Vagina (tissue), 2 donors: ENCODE measurements around the gene DENND4A. TPM values are rescaled to one million over a fixed set of nuclear protein-coding genes. Genes with fewer than 3 reads are reported as not detected.

Experiments used
- DNase-seq, 2 donors: peaks; one replicate each; pipeline ENCODE4 v3.0.0-alpha.2; 2017; ENCODE audit errors: extremely low spot score in 2 of 2
- H3K27ac ChIP-seq: fragments of 200-600 bp; sonication (generic); one replicate; pipeline ENCODE4 v1.5.1; 2019
- H3K27me3 ChIP-seq: fragments of 200-600 bp; sonication (generic); one replicate; pipeline ENCODE4 v1.5.1; 2019
- H3K36me3 ChIP-seq, 2 donors: fragments of 200-600 bp; sonication (generic); one replicate each; pipeline ENCODE4 v1.5.1; 2017 to 2019
- H3K4me1 ChIP-seq: fragments of 200-600 bp; sonication (generic); one replicate; pipeline ENCODE4 v1.5.1; 2019
- H3K4me3 ChIP-seq, 2 donors: fragments of 200-600 bp; sonication (generic); 1 replicate in 1 of 2; 2 replicates in 1 of 2; pipeline ENCODE4 v1.5.1; 2016 to 2019
- H3K9me3 ChIP-seq: fragments of 200-600 bp; sonication (generic); one replicate; pipeline ENCODE4 v1.5.1; 2019
- CTCF ChIP-seq, 3 experiments: fragments of 450-650 bp in 2 of 3; fragments of 200-600 bp in 1 of 3; sonication (generic) in 1 of 3; IDR thresholded peaks; one replicate each; pipeline ENCODE4 v1.5.1; 2017 to 2019; ENCODE audit warnings: antibody characterized with exemption in 3 of 3, mild to moderate bottlenecking in 2 of 3, moderate library complexity in 2 of 3
- POLR2A ChIP-seq, 2 donors: fragments of 450-650 bp; IDR thresholded peaks; one replicate each; pipeline ENCODE4 v1.6.1; 2017; ENCODE audit warnings: antibody characterized with exemption in 2 of 2, mild to moderate bottlenecking in 2 of 2, moderate library complexity in 2 of 2
- POLR2AphosphoS5 ChIP-seq, 2 donors: sonication (generic); formaldehyde crosslinking; IDR thresholded peaks; one replicate each; pipeline ENCODE4 v1.9.0; 2017; ENCODE audit warnings: antibody characterized with exemption in 2 of 2, mild to moderate bottlenecking in 2 of 2, low read depth in 1 of 2; ENCODE audit not compliant: insufficient read depth in 1 of 2
- intact Hi-C: fragments of 100-400 bp; cut with DNase I; formaldehyde crosslinking; loops from one replicate; pipeline ENCODE4 v1.15.1; 2023
- total RNA-seq: library from RNA; depleted of rRNA; stranded (reverse); fragments of >200 nt; gene quantifications from one replicate; pipeline ENCODE4 v1.2.3, GENCODE V29; 2016

Gene DENND4A
- total RNA-seq, 1 donor from 2014 or later = 28.7 TPM

GRCh38 chr15:65833501-65834205 is 41.6 kb upstream of the DENND4A start:
- H3K4me1 ChIP-seq = peaks cover 31% of the 10 kb centered on the region
- no peaks in the 10 kb centered on the region for H3K36me3 ChIP-seq
- peak overlapping the region in 1 of 2 donors; percentile 27 for H3K4me3 ChIP-seq
- H3K27me3 ChIP-seq = no peaks in the 10 kb centered on the region
- no peaks in the 10 kb centered on the region for H3K9me3 ChIP-seq
- H3K27ac ChIP-seq = peak overlapping the region; percentile 86
- no peak for TF ChIP-seq CTCF (IDR thresholded peaks at IDR 0.05)
- no peak for TF ChIP-seq POLR2A (IDR thresholded peaks at IDR 0.05)
- TF ChIP-seq POLR2AphosphoS5 (IDR thresholded peaks at IDR 0.05; ENCODE audit: insufficient read depth in 1 of 2, low read depth in 1 of 2) = no peak
- no peak for DNase-seq
- intact Hi-C loops = no loop called here

GRCh38 chr15:65832549-65833364 is 40.7 kb upstream of the DENND4A start:
- H3K4me3 ChIP-seq = peak overlapping the region; percentile 19 to 27
- H3K27ac ChIP-seq = peak overlapping the region; percentile 86
- no peaks in the 10 kb centered on the region for H3K27me3 ChIP-seq
- TF ChIP-seq POLR2A (IDR thresholded peaks at IDR 0.05) = no peak
- peak; percentile 70 to 97 for TF ChIP-seq POLR2AphosphoS5 (IDR thresholded peaks at IDR 0.05; ENCODE audit: insufficient read depth in 1 of 2, low read depth in 1 of 2)
- H3K36me3 ChIP-seq = no peaks in the 10 kb centered on the region
- DNase-seq = peak in 1 of 2 donors; percentile 96
- peaks cover 31% of the 10 kb centered on the region for H3K4me1 ChIP-seq
- intact Hi-C loops = no loop called here
- no peaks in the 10 kb centered on the region for H3K9me3 ChIP-seq

- Histone ChIP-seq H3K36me3 (no peaks in the 10 kb centered on the region), H3K27ac (no peak overlapping the region), H3K4me3 (no peak overlapping the region), H3K9me3 (no peaks in the 10 kb centered on the region), H3K27me3 (no peaks in the 10 kb centered on the region), H3K4me1 (peaks cover 33% of the 10 kb centered on the region)
- TF ChIP-seq CTCF (IDR thresholded peaks at IDR 0.05) (no peak), POLR2A (IDR thresholded peaks at IDR 0.05) (no peak), POLR2AphosphoS5 (IDR thresholded peaks at IDR 0.05; ENCODE audit: insufficient read depth in 1 of 2, low read depth in 1 of 2) (no peak)
- DNase-seq = no peak
- intact Hi-C loops = no loop called here
Observed at GRCh38 chr15:65829130-65829764, 37.2 kb upstream of the DENND4A start.

GRCh38 chr15:65828585-65828984 is 36.5 kb upstream of the DENND4A start:
- H3K36me3 ChIP-seq = no peaks in the 10 kb centered on the region
- TF ChIP-seq POLR2A (IDR thresholded peaks at IDR 0.05) = no peak
- no peak for TF ChIP-seq CTCF (IDR thresholded peaks at IDR 0.05)
- no peak for TF ChIP-seq POLR2AphosphoS5 (IDR thresholded peaks at IDR 0.05; ENCODE audit: insufficient read depth in 1 of 2, low read depth in 1 of 2)
- H3K27ac ChIP-seq = no peak overlapping the region
- no peaks in the 10 kb centered on the region for H3K9me3 ChIP-seq
- no peak for DNase-seq
- H3K4me1 ChIP-seq = peaks cover 27% of the 10 kb centered on the region
- H3K4me3 ChIP-seq = no peak overlapping the region
- intact Hi-C loops = no loop called here
- no peaks in the 10 kb centered on the region for H3K27me3 ChIP-seq

GRCh38 chr15:65827065-65827464 is 35.0 kb upstream of the DENND4A start:
- Histone ChIP-seq H3K4me1 (peaks cover 12% of the 10 kb centered on the region), H3K9me3 (no peaks in the 10 kb centered on the region), H3K27ac (no peak overlapping the region), H3K27me3 (no peaks in the 10 kb centered on the region), H3K36me3 (no peaks in the 10 kb centered on the region), H3K4me3 (no peak overlapping the region)
- intact Hi-C loops = no loop called here
- TF ChIP-seq CTCF (IDR thresholded peaks at IDR 0.05) (no peak), POLR2A (IDR thresholded peaks at IDR 0.05) (no peak), POLR2AphosphoS5 (IDR thresholded peaks at IDR 0.05; ENCODE audit: insufficient read depth in 1 of 2, low read depth in 1 of 2) (no peak)
- no peak for DNase-seq
